Astrocyte (in vitro differentiated cells and primary cell): ENCODE data around the gene AP2S1. TPM values are rescaled to one million over a fixed set of nuclear protein-coding genes. Genes with fewer than 3 reads are reported as not detected.
A peak's percentile ranks its signal among the peaks of the same experiment; 100 is the strongest.
"Not testable (repeated sequence)": the region's sequence is repeated elsewhere in the genome, so short reads cannot be mapped to it uniquely, and the experiment has no call there.

Source experiments
- DNase-seq: peaks from one replicate; pipeline ENCODE4 v3.0.0-alpha.2; 2010; ENCODE audit warnings: low read depth
- FAIRE-seq: peaks from 2 replicates; lab custom pipeline; 2011; peaks lifted over from hg19 to GRCh38; lab: Jason Lieb, UNC
- H2AFZ ChIP-seq: 2 replicates; pipeline ENCODE4 v1.6.0; 2012; ENCODE audit warnings: low read depth, low read length, inconsistent platforms
- H3K27ac ChIP-seq: 2 replicates; pipeline ENCODE4 v1.5.1; 2011; ENCODE audit warnings: low read depth, low read length, inconsistent platforms
- H3K27me3 ChIP-seq: 2 replicates; pipeline ENCODE4 v1.6.0; 2011; ENCODE audit warnings: low read length, inconsistent platforms; ENCODE audit not compliant: insufficient read depth
- H3K36me3 ChIP-seq: 2 replicates; pipeline ENCODE4 v1.5.1; 2011; ENCODE audit warnings: low read length, inconsistent platforms; ENCODE audit not compliant: insufficient read depth
- H3K4me1 ChIP-seq: 2 replicates; pipeline ENCODE4 v1.5.1; 2011; ENCODE audit warnings: low read length, inconsistent platforms; ENCODE audit not compliant: insufficient read depth
- H3K4me2 ChIP-seq: 2 replicates; pipeline ENCODE4 v1.6.0; 2012; ENCODE audit warnings: low read length, inconsistent platforms
- H3K4me3 ChIP-seq: 2 replicates; pipeline ENCODE4 v1.5.1; 2011; ENCODE audit warnings: low read depth, mild to moderate bottlenecking, low read length, inconsistent platforms; ENCODE audit not compliant: insufficient read depth
- H3K79me2 ChIP-seq: 2 replicates; pipeline ENCODE4 v1.6.0; 2012; ENCODE audit warnings: mild to moderate bottlenecking, low read length, inconsistent platforms; ENCODE audit not compliant: insufficient read depth
- H3K9ac ChIP-seq: 2 replicates; pipeline ENCODE4 v1.6.0; 2012; ENCODE audit warnings: mild to moderate bottlenecking, low read length, inconsistent platforms
- H3K9me3 ChIP-seq: 2 replicates; pipeline ENCODE4 v1.5.1; 2012; ENCODE audit warnings: low read depth, mild to moderate bottlenecking, low read length, inconsistent platforms; ENCODE audit not compliant: insufficient read depth
- H4K20me1 ChIP-seq: 2 replicates; pipeline ENCODE4 v1.6.0; 2012; ENCODE audit warnings: low read length, inconsistent platforms; ENCODE audit not compliant: insufficient read depth
- H3K27ac Mint-ChIP-seq: one replicate; pipeline ENCODE4 v1.8.0; 2021; ENCODE audit warnings: mild to moderate bottlenecking, mixed read lengths; ENCODE audit not compliant: unreplicated experiment
- H3K27me3 Mint-ChIP-seq: one replicate; pipeline ENCODE4 v1.8.0; 2021; ENCODE audit warnings: low read depth, mixed read lengths; ENCODE audit not compliant: unreplicated experiment
- H3K36me3 Mint-ChIP-seq: one replicate; pipeline ENCODE4 v1.8.0; 2021; ENCODE audit warnings: low read depth, mixed read lengths; ENCODE audit not compliant: unreplicated experiment
- H3K4me1 Mint-ChIP-seq: one replicate; pipeline ENCODE4 v1.8.0; 2021; ENCODE audit warnings: low read depth, mixed read lengths; ENCODE audit not compliant: unreplicated experiment
- H3K4me3 Mint-ChIP-seq: one replicate; pipeline ENCODE4 v1.8.0; 2021; ENCODE audit warnings: mild to moderate bottlenecking, moderate library complexity, mixed read lengths; ENCODE audit not compliant: unreplicated experiment
- H3K9me3 Mint-ChIP-seq: one replicate; pipeline ENCODE4 v1.8.0; 2021; ENCODE audit warnings: mild to moderate bottlenecking, mixed read lengths; ENCODE audit not compliant: unreplicated experiment
- EZH2 ChIP-seq: IDR thresholded peaks from 2 replicates; pipeline ENCODE4 v1.6.1; 2012; ENCODE audit warnings: mild to moderate bottlenecking, low read length, inconsistent platforms; ENCODE audit not compliant: insufficient read depth
- total RNA-seq: library from RNA; stranded (reverse); gene quantifications from 2 replicates; pipeline ENCODE4 v1.2.1, GENCODE V29; 2021
- TF ChIP-seq, protein P1 (sequence below): IDR thresholded peaks from 2 replicates; pipeline ENCODE4 v1.5.1; 2011; ENCODE audit warnings: low read depth, mild to moderate bottlenecking, inconsistent platforms, low read length, moderate library complexity; ENCODE audit not compliant: insufficient read depth

The AP2S1 gene
- total RNA-seq, 1 donor from 2014 or later: 278 TPM

- Mint-ChIP-seq H3K27ac (peak overlapping the region; percentile 28), H3K4me1 (peaks cover 20% of the 10 kb centered on the region), H3K36me3 (peaks cover 6% of the 10 kb centered on the region), H3K27me3 (no peaks in the 10 kb centered on the region), H3K9me3 (no peaks in the 10 kb centered on the region), H3K4me3 (no peak overlapping the region)
- Histone ChIP-seq H3K4me3 (no peak overlapping the region), H4K20me1 (peaks cover 66% of the 10 kb centered on the region), H3K4me1 (peaks cover 19% of the 10 kb centered on the region), H3K4me2 (peak overlapping the region; percentile 40), H2AFZ (no peak overlapping the region), H3K36me3 (no peaks in the 10 kb centered on the region), H3K9ac (no peak overlapping the region), H3K27me3 (no peaks in the 10 kb centered on the region), H3K9me3 (no peaks in the 10 kb centered on the region), H3K79me2 (peaks cover 90% of the 10 kb centered on the region), H3K27ac (peak overlapping the region; percentile 30)
- no peak for TF ChIP-seq EZH2
- TF ChIP-seq, protein P1, sequence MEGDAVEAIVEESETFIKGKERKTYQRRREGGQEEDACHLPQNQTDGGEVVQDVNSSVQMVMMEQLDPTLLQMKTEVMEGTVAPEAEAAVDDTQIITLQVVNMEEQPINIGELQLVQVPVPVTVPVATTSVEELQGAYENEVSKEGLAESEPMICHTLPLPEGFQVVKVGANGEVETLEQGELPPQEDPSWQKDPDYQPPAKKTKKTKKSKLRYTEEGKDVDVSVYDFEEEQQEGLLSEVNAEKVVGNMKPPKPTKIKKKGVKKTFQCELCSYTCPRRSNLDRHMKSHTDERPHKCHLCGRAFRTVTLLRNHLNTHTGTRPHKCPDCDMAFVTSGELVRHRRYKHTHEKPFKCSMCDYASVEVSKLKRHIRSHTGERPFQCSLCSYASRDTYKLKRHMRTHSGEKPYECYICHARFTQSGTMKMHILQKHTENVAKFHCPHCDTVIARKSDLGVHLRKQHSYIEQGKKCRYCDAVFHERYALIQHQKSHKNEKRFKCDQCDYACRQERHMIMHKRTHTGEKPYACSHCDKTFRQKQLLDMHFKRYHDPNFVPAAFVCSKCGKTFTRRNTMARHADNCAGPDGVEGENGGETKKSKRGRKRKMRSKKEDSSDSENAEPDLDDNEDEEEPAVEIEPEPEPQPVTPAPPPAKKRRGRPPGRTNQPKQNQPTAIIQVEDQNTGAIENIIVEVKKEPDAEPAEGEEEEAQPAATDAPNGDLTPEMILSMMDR: no peak
- peak; percentile 37 for DNase-seq
- no peak for FAIRE-seq
These were observed 36.7 kb upstream of the AP2S1 start for GRCh38 chr19:46887240-46887782.

DNA sequence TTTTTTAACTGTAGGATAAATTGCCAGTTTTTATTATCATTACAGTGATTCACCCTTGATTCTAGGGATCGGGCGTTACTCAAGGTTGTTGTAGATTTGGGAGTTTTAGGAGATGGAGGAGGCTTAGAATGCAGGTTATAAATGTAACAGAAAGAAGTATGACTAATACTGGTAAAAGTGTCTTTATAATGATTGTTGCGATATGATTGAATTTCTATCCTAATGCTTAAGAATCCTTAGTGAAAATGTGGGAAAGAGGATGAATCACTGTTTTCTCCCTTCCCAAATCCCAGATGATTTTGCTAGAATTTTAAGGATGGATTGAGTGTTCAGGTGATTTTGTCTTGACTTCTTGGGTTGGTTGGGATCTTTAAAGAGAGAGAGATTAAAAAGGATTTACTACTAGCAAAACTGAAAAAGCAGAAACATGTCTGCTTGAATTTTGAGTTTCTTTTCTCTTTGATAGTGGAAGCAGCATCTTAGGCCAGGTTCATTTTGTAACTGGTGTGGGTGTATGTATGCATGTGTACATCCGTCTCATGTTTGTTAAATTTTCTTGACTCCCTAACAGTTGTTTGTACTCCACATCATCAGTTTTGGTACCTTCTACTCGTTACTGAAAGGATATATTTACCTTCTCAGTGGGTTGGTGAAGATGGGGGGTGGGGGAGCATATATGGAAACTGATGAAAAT, 36.0 kb upstream of the AP2S1 start:
- DNase-seq (peak; percentile 63), FAIRE-seq (peak; percentile 52)
- Histone ChIP-seq H2AFZ (no peak overlapping the region), H3K36me3 (no peaks in the 10 kb centered on the region), H3K4me1 (peaks cover 19% of the 10 kb centered on the region), H4K20me1 (peaks cover 66% of the 10 kb centered on the region), H3K4me2 (peak overlapping the region; percentile 40), H3K27ac (peak overlapping the region; percentile 19), H3K27me3 (no peaks in the 10 kb centered on the region), H3K4me3 (no peak overlapping the region), H3K9ac (no peak overlapping the region), H3K79me2 (peaks cover 91% of the 10 kb centered on the region), H3K9me3 (no peaks in the 10 kb centered on the region)
- Mint-ChIP-seq H3K27me3 (no peaks in the 10 kb centered on the region), H3K36me3 (peaks cover 6% of the 10 kb centered on the region), H3K9me3 (no peaks in the 10 kb centered on the region), H3K4me1 (peaks cover 26% of the 10 kb centered on the region), H3K4me3 (no peak overlapping the region), H3K27ac (no peak overlapping the region)
- TF ChIP-seq EZH2: no peak
- TF ChIP-seq, protein P1: no peak

DNA sequence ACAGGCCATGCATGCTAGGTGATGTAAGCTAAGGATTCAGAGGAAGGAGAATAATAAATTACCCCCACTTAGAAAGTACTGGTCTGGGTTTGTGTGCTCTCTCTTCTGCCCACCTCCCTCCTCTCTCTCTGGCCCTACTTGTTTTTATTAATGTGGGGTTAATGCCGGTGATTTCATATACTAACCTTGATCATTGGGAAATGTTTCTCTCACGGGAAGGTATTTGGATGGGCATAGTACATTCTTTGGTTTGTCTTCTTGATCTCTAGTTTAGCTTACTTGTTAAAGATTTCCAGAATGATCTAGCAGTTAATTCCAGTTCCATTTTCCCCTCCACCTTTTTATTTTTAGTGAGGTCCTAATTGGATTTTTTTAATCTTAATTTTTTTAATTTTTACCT, 34.8 kb upstream of the AP2S1 start:
- Mint-ChIP-seq H3K4me3 (no peak overlapping the region), H3K36me3 (peaks cover 6% of the 10 kb centered on the region), H3K4me1 (peaks cover 19% of the 10 kb centered on the region), H3K9me3 (no peaks in the 10 kb centered on the region), H3K27ac (no peak overlapping the region), H3K27me3 (no peaks in the 10 kb centered on the region)
- H4K20me1 ChIP-seq: peaks cover 60% of the 10 kb centered on the region
- no peak overlapping the region for H3K9ac ChIP-seq
- H3K4me1 ChIP-seq: peaks cover 12% of the 10 kb centered on the region
- no peak for FAIRE-seq
- TF ChIP-seq, protein P1: no peak
- TF ChIP-seq EZH2: no peak
- H2AFZ ChIP-seq: no peak overlapping the region
- no peaks in the 10 kb centered on the region for H3K27me3 ChIP-seq
- no peak overlapping the region for H3K4me3 ChIP-seq
- no peak for DNase-seq
- no peak overlapping the region for H3K4me2 ChIP-seq
- H3K27ac ChIP-seq: no peak overlapping the region
- H3K79me2 ChIP-seq: peaks cover 90% of the 10 kb centered on the region
- H3K36me3 ChIP-seq: no peaks in the 10 kb centered on the region
- H3K9me3 ChIP-seq: no peaks in the 10 kb centered on the region

GRCh38 chr19:46882751-46883150, 32.1 kb upstream of the AP2S1 start:
- not testable (repeated sequence) for H3K27me3 ChIP-seq, H3K4me3 ChIP-seq, H2AFZ ChIP-seq, H3K36me3 ChIP-seq, DNase-seq, H3K9me3 ChIP-seq, H3K27ac Mint-ChIP-seq, H3K27ac ChIP-seq, H3K4me2 ChIP-seq, H3K9ac ChIP-seq, H3K9me3 Mint-ChIP-seq, H3K27me3 Mint-ChIP-seq, H3K4me3 Mint-ChIP-seq, H3K36me3 Mint-ChIP-seq, FAIRE-seq
- H3K4me1 Mint-ChIP-seq: peaks cover 25% of the 10 kb centered on the region
- Histone ChIP-seq H3K79me2 (peaks cover 76% of the 10 kb centered on the region), H3K4me1 (peaks cover 29% of the 10 kb centered on the region), H4K20me1 (peaks cover 56% of the 10 kb centered on the region)
